Right ventricle myocardium inferior (tissue), 1 donor: ENCODE data around the gene FOXO3. TPM values are rescaled to one million over a fixed set of nuclear protein-coding genes. Genes with fewer than 3 reads are reported as not detected.
A peak's percentile ranks its signal among the peaks of the same experiment; 100 is the strongest.

Source experiments
- ATAC-seq: fragments of 200-7000 bp; cut with Tn5 transposase; one replicate; pipeline ENCODE4 v1.9.1; 2020; ENCODE audit warnings: mild to moderate bottlenecking, moderate library complexity
- DNase-seq: peaks from one replicate; pipeline ENCODE4 v3.0.0; 2021; ENCODE audit errors: missing footprints
- intact Hi-C: fragments of 100-400 bp; cut with DNase I; formaldehyde crosslinking; loops from one replicate; pipeline ENCODE4 v1.11.0; 2022
- total RNA-seq: library from RNA; stranded (reverse); fragmentation: NEBNext Ultra II Directional; extraction: Animal tissue kit (Norgen Biotek cat#: 25700); gene quantifications from one replicate; pipeline ENCODE4 v1.2.1, GENCODE V29; 2021
- donor health status: DM: no; HTN: yes; CAD: no; lungs with severe emphysema.

Gene FOXO3
- total RNA-seq, 1 donor from 2014 or later = 32.3 TPM

DNA sequence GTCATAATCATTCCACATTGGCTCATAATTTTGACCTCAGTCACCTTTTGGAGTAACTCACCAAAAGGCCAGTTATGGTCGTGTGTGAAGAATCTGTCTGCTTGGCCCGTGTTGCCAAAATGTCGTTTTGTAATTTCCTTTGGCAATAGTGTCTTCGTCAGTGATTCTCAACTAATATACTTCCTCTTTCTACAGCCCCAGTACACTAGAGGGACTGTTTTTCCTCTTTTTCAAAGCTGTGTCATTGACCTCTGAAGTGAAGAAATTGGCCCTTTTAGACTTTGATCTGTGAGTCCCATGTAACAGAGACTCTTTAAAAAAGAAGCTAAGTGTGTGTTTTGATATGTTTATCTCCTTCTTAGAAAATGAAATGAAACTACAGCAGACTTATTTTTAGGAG lies 5.2 kb downstream of the FOXO3 start:
- ATAC-seq = peak; percentile 65
- intact Hi-C loops = no loop called here
- DNase-seq = no peak

DNA sequence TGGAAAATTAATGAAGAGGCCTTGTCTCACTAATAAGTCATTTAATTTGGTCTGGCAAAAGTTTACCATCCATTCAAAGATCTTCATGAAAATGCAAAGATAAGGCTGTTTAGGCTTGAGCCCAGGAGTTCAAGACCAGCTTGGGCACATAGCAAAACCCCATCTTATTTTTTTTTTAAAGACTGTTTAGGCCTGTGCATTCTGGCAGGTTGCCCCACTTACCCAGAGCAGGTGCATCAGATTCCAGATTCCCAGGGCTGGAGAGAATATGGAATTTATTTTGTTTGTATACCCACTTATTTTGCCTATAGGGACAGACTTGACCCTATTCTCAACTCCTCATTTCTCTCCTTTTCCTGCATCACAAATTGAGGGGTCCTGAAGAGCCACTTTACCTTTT lies 5.7 kb downstream of the FOXO3 start:
- no peak for DNase-seq
- intact Hi-C loops = no loop called here
- no peak for ATAC-seq

DNA sequence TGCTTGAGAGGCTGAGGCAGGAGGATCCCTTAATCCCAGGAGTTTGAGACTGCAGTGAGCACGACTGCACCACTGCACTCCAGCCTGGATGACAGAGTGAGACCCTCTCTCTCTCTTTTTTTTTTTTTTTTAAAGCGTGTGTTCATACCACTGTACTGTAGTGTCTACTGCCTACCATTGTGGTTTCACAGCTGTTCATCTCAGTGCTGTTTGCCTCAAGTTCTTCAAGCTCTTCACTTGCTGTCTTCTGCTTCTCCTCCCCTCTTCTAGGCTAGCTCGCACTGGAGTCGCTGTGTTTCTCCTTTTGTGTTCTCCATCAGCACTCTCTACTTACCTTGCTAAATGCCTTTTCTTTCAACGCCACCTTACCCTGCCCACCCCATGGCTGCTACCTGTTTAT lies 7.4 kb downstream of the FOXO3 start:
- intact Hi-C loops = no loop called here
- no peak for DNase-seq
- ATAC-seq = no peak

DNA sequence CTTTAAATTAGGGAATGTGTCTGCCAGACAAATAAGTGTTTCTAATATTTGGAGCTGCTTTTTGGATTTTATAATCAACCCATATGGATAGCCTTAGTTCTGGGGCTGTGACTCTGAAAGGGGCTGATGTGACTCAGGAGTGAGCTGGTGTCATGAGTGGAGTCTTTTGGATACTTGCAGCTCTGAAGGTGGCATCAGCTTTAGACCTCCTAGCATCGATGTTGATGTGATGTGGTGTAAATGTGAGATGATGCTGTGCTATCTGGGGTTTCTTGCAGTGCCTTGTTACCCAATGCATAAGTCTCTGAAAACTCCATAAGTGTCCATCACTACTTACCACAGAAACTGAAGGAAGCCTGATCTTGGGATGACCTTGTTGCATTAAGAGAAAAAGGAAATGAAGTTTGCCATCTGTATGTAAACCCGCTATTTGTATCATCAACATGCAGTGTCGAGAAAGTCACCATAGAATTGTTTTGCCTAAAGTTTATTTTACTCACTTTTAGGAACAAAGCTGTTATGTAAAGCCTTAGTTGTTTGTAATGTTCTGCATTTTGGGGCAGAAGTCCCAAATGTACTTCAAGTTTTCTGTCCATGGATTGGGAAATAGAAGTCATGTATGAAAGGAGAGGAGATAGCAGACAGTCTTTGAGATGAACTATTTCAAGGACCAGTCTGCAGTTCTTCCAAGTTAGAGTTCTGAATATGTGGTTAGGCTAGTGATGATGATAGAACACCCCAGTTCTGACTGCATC lies 8.0 kb downstream of the FOXO3 start:
- intact Hi-C loops = no loop called here
- DNase-seq (no peak), ATAC-seq (no peak)

DNA sequence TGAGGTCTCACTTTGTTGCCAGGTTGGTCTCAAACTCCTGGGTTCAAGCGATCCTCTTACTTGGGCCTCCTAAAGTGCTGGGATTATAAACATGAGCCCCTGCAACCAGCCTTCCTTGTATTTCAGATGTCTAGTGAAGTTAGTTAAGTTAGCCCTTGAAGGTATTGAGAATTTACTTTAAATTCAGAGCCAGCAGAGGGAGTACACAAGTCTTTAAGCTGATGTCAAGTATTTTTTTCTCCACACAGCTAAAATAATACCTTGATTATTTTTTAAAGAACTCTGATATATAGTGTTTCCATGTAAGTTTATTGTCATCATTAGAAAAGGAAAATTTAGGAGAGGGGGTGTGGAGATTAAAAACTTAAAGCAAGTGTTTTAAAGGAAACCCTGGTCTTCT lies 9.8 kb downstream of the FOXO3 start:
- DNase-seq = no peak
- intact Hi-C loops = no loop called here
- no peak for ATAC-seq

DNA sequence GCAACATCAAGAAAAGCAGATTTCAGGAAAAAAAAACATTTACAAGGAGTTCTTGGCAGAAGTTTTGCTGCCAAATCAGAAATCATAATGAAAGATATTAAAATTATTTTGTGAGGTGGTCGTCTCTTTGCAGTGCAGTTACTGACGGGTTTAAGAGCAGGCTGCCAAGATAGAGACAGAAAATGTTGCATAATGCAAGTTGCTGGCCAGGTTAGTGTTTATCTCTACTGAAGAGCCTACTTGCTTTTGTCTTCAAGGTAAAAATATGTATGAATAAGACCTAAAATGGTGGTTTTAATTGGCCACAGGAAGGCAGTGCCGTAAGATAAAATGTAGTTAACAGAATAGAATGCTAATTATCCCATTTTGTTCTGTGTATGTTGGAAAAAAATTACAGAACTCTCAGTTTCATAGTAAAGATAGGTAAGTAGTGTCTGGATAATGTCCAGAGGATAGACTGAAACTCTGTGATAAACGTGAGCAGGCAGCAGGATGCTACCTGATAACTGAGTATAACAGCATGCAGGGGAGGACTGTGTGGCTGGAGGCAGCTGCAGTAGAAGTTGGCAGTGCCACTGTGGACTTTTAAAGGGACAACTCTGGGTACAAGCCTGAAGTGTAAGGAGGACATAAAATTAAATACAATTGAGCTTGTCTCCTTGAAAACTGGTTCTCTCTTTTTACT lies 13.9 kb downstream of the FOXO3 start:
- no peak for DNase-seq
- ATAC-seq = peak; percentile 50
- intact Hi-C loops = no loop called here

DNA sequence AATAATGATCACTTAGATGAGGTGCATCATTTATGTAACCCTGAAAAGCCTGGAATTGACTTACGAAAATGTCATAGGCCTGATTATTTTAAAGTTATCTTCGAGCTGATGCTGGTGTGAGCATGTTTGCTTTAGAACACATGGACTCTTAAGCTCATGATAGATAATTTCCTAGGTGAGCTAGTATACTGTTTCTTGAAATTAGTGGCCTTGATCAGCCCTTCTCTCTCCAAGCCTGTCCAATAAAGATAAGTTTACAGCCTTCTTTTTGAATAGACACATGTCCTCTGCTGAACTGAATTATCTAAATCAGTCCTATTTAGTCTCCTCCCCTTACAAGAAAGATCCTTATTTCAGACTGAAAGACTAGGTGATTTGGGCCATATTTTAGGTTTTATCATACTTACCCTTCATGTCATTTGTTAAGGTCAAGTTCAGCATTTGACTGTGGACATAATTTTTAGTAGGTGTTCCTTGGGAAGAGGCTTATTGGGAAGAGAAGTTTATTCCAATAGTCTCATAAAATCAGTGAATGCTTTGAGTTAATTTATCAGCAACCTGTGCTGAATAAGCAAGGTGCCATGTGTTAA lies 15.3 kb downstream of the FOXO3 start:
- DNase-seq = no peak
- intact Hi-C loops = no loop called here
- no peak for ATAC-seq

DNA sequence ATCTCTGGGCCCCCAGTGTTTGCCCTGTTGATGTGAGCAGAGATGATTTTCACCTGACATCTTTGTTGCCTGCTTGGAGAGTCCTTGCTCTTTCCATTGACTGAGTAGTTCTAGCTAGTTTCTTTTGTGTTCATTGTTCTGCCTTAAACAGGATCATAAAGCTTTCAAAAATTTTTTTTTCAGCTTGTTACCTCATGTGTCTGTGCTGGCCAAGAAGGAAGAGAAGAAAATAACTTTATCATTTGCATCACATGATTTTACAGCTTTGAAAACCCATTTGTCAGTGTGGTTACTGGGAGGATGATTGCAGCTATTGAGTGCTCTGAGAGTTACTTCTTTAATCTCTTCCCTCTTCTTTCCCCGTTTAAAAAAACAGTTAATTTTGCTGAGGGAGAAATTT lies 16.0 kb downstream of the FOXO3 start:
- intact Hi-C loops = no loop called here
- ATAC-seq = no peak
- no peak for DNase-seq

DNA sequence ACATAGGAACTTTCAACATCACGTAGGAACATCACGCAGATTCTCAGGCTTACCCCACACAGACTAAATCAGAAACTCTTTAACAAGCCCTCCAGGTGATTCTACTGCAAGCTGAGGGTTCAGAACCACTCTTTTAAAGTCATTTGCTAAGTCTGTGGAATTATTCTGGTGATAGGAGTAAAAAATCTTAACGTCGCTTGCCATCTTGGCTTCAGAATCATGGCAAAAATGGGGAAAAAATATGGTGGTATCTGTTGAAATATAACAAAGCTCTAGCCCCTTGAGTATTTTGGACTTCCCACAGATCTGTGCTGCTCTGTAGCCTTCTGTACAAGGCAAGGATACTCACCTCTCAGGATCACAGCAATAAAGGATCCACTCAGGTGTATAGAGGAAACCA lies 17.4 kb downstream of the FOXO3 start:
- intact Hi-C loops = no loop called here

DNA sequence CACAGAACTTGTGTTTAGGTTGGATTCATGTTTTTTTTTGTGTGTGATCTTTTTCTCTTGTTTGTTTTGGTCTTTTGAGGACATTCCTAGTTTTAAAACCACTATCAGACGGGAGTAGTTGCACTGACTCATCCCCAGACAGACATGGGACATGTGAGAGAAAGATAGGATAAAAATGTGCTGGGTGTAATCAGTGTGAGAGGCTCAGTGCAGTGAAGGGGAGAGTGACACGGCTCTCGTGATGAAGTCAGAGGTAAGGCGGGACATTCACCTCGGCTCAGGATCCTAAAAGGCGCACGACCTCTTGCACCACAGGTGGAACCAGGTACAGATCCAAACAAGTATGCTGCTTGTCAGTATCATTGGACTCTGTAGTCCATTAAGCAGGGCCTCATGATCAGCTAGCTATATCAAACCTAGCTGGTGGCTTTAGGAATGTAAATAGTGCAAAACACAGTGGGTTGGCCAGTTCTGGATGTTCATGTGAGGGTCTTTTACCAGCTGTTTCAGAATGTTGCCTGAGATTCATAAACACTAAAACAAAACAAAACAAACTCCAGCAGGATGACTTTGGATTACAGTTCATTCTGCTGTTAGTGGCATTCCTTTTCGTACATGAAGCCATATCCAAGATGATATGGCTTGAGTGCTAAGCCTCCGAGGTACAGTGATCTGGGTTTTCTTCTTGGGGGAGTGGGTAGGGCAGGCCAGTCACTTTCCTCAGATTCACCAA lies 18.0 kb downstream of the FOXO3 start:
- DNase-seq = no peak
- intact Hi-C loops = no loop called here
- ATAC-seq = peak; percentile 44

More for the DNA sequence above, 17.4 kb downstream of the FOXO3 start:
- ATAC-seq (no peak), DNase-seq (no peak)

DNA sequence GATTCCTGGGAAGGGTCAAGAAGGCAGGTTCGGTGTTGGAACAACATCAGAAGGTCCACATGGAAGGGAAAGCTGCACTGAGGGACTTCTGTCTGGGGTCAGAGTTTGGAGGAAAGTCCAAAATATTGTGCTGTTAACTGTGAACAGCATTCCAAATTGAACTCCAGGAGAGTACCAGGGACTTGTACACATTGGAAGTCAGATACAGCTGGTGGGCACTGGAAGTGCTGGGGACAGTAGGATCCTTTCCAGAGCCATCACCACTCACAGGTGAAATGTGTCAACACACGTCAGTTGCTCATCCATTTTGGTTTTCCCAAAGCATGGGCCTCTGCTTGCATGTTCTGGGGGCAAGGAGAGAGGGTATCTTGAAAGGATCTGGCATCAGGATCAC lies 18.6 kb downstream of the FOXO3 start:
- intact Hi-C loops = no loop called here
- ATAC-seq = no peak

DNA sequence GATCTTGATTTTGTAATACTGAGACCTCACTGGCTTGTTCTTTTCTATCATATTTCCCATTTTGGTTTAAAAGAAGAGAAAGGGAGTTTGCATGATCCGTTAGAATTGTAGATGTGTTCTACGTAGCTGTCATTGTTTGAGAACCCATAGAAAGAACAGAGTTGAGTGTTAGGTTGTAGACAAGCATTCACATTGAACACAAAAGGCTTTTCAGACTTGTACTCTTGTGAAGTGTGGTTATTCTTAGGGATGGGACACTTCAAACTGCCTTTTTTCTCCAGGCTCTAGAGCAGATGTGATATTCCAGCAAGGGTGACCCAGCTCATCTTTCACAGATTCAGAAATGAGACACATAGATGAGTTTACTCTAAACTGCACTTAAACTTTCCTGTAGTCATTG lies 19.9 kb downstream of the FOXO3 start:
- DNase-seq (no peak), ATAC-seq (no peak)
- intact Hi-C loops = no loop called here

More for the DNA sequence above, 18.6 kb downstream of the FOXO3 start:
- no peak for DNase-seq

DNA sequence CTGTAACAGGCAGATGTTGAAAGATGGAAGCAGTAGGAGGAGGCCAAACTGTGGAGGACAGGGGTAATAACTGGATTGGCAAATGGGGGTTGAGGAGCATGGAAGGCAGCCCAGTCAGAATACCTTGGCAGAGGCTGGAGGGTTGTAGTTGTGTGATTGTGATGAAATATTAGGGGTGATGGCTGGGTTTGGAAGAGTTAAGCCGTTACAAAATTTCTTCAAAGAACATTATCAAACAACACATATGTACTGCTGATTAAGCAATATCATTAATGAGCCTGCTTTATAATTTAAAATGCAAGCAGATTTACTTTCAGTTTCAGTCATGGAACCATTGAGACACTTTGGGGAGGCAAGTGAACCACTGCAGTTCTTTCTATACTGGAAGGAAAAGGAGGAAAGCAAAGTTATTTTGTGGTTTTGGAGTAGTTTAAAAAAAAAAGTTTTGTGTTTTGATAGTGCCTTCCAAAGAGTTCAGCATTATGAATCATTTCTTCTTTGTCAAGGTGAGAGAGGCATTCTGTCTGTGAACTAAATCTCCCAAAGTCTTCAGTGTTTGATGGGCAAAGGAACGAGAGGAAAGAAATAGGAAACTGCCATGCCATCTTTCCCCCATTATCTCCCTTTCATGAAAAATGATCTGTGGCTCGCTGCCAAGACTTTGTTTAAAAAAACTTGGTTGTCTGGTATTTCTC lies 20.7 kb downstream of the FOXO3 start:
- intact Hi-C loops = no loop called here
- DNase-seq = no peak

DNA sequence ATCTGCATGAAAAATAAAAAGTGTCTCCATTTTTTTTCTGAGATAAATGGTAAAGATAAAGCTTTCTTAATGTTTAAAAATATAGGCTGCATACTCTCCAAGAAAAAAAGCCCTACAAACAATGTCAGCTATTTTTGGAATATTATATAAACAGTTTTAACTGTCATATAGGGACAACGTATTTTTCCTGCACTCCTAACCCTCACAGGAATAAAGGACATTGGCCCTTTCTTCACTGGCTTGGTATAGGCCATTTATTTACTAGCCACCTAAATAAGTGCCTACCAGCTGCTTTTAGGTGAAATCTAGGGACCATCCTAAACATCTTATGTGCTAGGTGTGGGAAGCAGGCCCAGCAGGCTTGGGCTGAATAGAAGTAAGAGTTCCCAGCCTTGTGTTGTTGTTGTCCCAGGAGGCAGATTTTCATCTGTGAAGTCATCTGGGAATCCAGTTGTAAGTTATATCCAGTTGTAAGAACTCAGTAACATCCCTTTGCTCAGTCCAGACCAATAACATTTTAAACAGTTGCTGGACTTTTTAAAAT lies 21.3 kb downstream of the FOXO3 start:
- DNase-seq (no peak), ATAC-seq (no peak)
- intact Hi-C loops = no loop called here

More for the DNA sequence above, 20.7 kb downstream of the FOXO3 start:
- peak; percentile 73 for ATAC-seq

DNA sequence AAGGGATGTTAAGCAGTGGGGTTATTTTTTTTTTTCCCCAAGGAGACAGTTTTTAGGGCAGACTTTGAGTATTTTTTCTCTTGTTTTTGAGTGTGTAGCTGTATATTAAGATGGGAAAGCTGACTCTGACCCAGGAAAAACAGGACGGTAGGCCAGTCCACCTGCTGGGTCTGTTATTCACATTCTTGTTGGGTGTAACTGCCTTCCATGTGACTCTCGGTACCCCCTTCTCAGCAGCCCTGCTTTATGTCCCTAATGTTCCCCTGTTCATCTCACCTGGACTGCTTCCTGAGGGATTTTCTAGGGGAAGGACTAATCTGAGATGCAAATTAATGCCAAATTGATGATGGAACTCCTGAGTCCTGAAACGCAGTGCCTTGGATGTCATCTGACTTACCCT lies 21.9 kb downstream of the FOXO3 start:
- no peak for ATAC-seq
- intact Hi-C loops = no loop called here
- no peak for DNase-seq

DNA sequence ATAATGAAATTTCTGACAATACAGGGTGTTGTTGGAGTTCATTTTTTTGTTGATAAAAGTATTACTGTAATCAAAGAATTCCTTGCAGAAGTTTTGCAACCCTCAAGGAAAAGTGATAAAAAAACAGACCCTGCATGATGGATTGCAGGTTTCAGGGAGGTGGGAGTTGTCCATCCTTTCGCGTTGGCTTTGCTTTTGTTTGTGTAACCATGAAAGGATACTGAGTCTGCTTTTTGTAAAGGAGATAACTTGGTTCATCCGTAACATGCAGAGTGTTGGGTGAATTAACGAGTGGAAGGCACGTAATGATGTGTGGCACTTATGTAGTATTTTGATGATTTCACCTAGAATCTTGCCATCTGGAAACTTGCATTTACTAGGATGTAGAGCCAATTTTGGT lies 23.6 kb downstream of the FOXO3 start:
- intact Hi-C loops = no loop called here
- ATAC-seq = no peak

DNA sequence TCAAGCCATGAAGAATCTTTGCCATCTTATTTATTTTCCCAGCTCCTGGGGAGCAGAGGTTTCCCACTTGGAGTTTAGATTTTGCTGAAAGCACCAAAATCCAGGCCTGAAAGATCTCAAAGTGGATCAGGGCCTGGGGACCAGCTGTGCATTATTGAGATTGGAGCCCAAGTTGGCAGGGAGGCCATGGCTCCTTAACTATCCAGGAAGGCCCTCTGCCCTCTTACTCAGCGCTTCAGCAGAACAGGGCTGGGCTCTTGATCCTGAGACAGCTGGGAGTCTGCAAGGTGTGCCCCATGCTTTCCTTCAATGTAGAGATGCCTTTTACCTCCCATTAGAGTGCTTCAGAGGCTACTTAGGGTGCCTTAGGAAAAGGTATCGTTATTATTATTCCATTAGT lies 24.6 kb downstream of the FOXO3 start:
- intact Hi-C loops = no loop called here
- DNase-seq = no peak
- no peak for ATAC-seq

More for the DNA sequence above, 23.6 kb downstream of the FOXO3 start:
- DNase-seq = no peak

DNA sequence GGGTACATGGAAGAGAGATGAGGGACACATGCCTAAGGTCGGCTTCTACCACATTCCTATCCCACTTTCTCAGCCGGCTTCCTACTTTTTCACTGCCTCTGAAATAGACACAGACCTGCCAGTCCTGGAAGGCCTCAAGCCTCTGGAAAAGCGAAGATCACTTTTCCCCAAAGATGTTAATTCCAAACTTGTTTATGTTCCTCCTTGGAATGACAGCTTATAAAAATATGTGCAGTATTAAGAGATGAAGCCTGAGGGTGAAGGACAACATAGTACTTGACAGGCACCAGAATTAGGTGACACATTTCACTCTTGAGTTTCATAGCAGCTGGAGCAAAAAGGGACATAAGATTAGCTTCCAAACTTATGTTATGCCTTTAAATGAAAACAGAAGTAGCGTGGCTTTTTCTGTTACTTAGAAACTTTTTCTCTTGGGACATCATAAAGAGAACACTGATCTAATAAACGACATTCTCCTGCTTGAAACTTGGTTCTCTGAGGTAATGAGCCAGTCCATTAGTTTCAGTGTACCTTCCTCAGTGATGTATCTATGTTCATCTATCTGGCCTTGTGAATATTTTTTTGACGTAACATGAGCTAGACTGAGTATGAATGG lies 25.3 kb downstream of the FOXO3 start:
- intact Hi-C loops = no loop called here
- no peak for ATAC-seq
- DNase-seq = no peak
